GM19438 (cell line): ENCODE data around the gene AMOTL1.
"Not testable (repeated sequence)": the region's sequence is repeated elsewhere in the genome, so short reads cannot be mapped to it uniquely, and the experiment has no call there.

Source experiments
- ATAC-seq: cut with Tn5 transposase; IDR thresholded peaks from one replicate; pipeline ENCODE4 v1.9.1; 2021; ENCODE audit warnings: low read depth; ENCODE audit not compliant: unreplicated experiment

AMOTL1 gene

DNA sequence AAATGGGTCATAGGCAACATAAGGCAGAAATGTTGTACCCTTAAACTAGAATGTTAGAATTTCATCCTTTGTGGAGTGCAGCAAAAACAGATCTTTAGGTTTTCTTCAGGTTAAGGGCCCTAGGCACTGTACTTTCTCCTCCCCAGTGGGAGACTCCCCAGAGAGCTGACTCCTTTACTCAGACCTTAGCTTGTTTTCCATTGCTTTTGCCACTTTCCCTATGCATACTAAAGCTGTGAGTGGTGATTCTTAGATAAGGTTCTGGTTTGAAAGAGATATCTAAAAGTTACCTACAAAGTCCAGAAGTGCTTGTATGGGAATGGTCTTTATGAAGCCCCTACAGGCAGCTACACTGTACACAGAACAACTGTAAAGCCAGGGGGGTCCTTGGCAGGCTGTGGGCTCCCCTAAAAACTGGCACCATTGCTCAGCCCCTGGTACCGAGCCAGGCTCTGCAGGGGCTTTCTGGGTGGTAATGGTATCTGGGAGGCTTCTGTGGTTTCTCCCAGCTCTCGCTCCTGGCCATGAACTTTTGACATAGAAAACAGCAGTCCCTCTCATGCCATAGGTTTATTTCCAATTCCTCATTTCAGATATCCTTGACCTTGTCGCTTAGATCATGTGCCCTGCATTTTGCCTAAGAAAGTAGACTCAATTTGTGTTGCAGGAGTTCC is 23.2 kb downstream of the AMOTL1 start:
- no peak for ATAC-seq

GRCh38 chr11:94791942-94792341 is 23.8 kb downstream of the AMOTL1 start:
- ATAC-seq: not testable (repeated sequence)

- ATAC-seq: no peak
Observed at GRCh38 chr11:94792451-94792850, 24.3 kb downstream of the AMOTL1 start.

- ATAC-seq: no peak
Observed at GRCh38 chr11:94793002-94793401, 24.8 kb downstream of the AMOTL1 start.

DNA sequence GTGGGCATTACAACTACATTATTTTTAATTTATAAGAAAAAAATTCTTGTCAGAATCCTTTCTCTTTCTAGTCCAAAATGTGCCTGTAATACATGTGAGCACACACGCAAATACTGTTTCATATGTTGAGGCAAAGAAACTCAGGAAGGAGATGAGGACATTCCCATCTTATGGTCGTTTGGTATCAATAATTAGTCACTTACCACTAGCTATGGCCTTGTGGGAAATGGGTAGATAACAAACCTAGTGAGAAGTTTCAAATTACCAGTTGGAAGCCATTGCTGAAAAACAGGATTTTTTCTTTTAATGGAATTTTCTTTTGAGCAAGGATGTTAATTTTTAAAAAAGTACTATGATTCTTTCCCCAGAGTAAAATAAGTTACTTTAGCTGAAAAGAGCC is 25.7 kb downstream of the AMOTL1 start:
- ATAC-seq: no peak

GRCh38 chr11:94794287-94795168 is 26.4 kb downstream of the AMOTL1 start:
- ATAC-seq: no peak

GRCh38 chr11:94795476-94796189 is 27.5 kb downstream of the AMOTL1 start:
- no peak for ATAC-seq

DNA sequence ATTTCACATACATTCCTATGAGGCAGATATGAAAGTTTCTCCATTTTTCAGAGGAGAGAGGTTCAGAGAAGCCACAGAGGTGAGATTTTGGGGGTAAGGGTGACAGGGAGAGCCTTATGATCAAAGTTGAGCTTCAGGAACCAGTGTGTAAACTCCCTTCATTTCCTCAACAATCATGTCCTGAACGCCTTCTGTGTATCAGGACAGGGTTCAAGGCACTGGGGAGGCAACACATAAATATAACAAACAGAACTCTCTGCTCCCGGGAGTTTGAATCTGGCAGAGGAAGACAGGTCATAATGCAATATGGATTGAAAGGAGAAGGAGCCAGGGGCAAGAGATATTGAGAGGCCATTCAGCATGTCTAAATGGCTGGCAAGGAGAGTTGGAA is 28.0 kb downstream of the AMOTL1 start:
- ATAC-seq: no peak

- ATAC-seq: no peak
Observed at GRCh38 chr11:94796863-94797262, 28.7 kb downstream of the AMOTL1 start.

- ATAC-seq: no peak
Observed at GRCh38 chr11:94799726-94800125, 31.6 kb downstream of the AMOTL1 start.

DNA sequence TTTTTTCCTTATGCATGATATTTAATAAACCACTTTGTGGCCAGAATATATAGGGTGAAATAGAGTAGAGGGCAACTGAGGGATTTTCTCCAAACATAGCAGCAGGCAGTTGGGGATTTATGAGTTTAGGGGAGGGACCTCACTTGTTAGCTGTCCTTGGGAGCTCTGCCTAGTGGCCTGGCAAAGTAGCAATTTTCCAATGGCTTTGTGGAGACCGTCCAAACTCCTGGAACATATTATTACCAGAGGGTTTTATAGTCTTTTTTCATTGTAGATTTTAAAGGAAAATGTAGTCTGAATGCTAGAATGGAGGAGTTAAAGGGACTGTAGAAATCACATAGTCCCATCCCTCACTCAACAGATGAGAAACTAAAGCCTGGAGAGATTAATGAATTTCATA is 32.3 kb downstream of the AMOTL1 start:
- no peak for ATAC-seq

DNA sequence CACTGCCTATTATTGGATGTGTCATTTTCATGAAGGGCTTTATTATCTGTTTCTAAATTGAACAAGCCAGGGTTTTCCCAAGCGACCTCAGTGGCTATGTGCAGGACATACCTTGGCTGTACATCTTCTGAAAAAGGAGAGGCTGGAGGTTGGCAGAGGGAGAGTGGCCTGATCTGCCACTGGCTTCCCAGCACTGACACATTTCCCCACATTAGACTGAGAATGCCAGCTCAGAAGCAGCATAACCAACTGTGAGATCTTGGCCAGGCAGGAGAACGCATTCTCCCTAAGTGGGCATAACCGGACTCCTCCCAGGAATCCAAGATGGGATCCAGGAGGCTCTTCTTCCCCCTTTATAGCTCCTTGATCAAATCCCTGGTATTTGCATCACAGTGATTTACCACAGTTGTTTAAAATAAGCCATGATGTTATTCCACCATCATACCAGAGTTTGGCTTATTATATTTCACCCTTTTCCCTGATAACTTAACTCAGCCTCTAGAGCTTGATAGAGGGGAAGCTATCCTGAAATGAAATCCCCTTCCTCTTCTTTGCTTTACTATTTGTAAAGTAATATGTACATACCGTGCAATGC is 33.8 kb downstream of the AMOTL1 start:
- no peak for ATAC-seq

DNA sequence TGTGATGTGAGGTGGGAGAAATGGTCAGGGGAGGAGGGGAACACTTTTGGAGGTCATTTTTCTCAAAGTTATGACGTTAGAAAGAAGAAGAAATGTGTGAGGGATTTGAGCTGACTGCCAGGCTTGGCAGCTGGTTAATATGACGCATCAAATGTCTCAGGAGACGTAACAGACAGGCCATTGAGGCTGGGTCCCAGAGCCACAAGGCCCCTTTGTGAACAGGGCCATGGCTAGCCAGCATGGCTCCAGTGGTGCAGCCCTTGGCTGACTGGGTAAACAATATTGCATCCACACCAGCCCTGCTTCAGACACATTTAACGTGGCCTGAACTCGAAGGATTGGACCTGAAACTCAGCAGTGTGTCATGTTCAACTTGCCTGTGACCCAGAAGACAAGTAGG is 34.3 kb downstream of the AMOTL1 start:
- no peak for ATAC-seq

DNA sequence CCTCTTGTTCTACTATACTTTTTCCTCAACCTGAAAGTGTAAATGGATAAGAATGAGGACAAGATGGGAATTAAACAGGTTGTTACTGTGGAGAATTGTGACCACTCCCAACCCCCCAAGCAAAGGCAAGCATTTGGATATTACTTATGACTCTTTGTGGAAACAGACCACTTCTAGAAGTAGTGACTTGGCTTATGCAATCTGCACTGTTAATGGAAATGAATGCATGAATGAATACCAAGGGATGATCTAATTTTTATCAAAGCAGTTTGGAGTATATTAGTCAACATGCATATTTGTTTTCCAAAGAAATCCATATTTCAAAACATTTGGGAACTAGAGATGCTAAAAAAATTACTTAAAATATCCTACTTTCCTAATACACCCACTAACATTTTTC is 35.3 kb downstream of the AMOTL1 start:
- no peak for ATAC-seq

- ATAC-seq: no peak
Observed at GRCh38 chr11:94804874-94805273, 36.7 kb downstream of the AMOTL1 start.

DNA sequence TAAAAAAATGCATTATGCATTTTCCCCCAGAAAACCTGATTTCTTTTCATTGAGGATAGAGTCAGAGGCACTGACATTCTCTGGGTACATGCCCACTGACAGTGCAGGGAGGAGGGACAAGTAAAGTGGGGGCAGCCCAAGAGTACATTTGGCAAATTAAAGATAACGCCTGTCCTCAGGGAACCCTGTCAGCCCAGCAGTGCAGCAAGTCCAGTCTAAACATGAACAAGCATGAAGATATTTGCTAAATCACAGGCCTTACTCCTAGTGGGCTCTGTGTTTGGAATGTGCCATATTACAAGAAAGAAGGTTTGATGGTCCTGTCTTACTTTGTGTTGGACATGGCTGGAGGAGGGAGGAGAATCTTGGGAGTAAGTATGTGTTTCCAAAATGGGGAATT is 37.9 kb downstream of the AMOTL1 start:
- no peak for ATAC-seq

- ATAC-seq: no peak
Observed at GRCh38 chr11:94806419-94806818, 38.3 kb downstream of the AMOTL1 start.

GRCh38 chr11:94809251-94809650 is 41.1 kb downstream of the AMOTL1 start:
- no peak for ATAC-seq

GRCh38 chr11:94812724-94813720 is 44.9 kb downstream of the AMOTL1 start:
- ATAC-seq: not testable (repeated sequence)
